IMR-90 (cell line): Measurements from ENCODE around the gene MAPKAP1.

Experiments used
- CHD1 ChIP-seq: IDR thresholded peaks from 2 replicates; pipeline ENCODE4 v1.6.1; 2012; ENCODE audit warnings: low read depth, low read length, improper control_type of control experiment
- MAFK ChIP-seq: IDR thresholded peaks from 2 replicates; pipeline ENCODE4 v1.6.1; 2012; ENCODE audit warnings: low read depth, low read length, improper control_type of control experiment
- MXI1 ChIP-seq: IDR thresholded peaks from 2 replicates; pipeline ENCODE4 v1.6.1; 2012; ENCODE audit warnings: low read depth, mild to moderate bottlenecking, low read length, moderate library complexity, borderline replicate concordance
- POLR2A ChIP-seq: IDR thresholded peaks from 2 replicates; pipeline ENCODE4 v1.6.1; 2012; ENCODE audit warnings: mild to moderate bottlenecking, low read depth, low read length
- TF ChIP-seq, protein P1 (sequence below): conservative IDR thresholded peaks from 2 replicates; pipeline ENCODE4 v1.5.1; 2012; ENCODE audit warnings: mild to moderate bottlenecking, low read depth, low read length, improper control_type of control experiment
- TF ChIP-seq, protein P2 (sequence below): fragments of 150-350 bp; IDR thresholded peaks from 2 replicates; pipeline ENCODE4 v1.6.1; 2017; ENCODE audit warnings: mild to moderate bottlenecking, antibody characterized with exemption, low read length, low read depth

DNA sequence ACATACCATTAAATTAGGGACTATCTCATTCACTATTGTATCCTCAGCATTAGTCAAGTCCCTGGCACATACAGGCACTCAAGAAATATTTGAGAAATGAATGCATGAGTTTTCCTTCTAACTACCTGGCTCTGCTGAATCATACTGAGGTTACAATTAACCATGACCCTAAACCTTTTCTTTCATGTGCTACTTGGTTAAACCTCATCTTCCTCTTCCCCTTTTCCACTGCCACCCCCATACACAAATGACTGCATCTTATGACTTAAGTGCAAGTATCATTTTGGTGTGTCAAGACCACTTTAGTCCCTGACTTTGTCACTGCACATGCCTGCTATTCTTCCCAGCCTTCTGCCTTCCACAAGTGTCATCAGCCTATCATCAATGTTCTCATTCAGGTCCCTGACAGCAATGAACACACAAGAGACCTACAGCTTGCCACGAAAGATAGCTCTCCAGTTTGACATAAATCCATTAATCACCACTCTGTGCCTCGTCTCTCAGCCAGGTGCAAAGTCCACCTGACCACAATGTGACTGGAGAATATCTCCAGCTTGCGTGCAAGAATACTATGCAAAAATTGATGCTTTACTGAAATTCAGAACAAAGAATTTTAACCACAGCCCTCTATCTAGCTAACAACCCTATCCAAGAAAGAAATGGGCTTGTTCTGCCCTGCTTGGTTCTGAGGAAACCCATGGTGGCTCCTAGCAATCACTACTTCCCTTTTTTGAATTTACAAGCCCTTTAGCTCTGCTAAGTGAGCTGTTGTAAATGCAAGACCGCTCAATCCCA is 74.5 kb downstream of the MAPKAP1 start:
- TF ChIP-seq, protein P1, sequence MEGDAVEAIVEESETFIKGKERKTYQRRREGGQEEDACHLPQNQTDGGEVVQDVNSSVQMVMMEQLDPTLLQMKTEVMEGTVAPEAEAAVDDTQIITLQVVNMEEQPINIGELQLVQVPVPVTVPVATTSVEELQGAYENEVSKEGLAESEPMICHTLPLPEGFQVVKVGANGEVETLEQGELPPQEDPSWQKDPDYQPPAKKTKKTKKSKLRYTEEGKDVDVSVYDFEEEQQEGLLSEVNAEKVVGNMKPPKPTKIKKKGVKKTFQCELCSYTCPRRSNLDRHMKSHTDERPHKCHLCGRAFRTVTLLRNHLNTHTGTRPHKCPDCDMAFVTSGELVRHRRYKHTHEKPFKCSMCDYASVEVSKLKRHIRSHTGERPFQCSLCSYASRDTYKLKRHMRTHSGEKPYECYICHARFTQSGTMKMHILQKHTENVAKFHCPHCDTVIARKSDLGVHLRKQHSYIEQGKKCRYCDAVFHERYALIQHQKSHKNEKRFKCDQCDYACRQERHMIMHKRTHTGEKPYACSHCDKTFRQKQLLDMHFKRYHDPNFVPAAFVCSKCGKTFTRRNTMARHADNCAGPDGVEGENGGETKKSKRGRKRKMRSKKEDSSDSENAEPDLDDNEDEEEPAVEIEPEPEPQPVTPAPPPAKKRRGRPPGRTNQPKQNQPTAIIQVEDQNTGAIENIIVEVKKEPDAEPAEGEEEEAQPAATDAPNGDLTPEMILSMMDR: no peak
- TF ChIP-seq POLR2A (no peak), MXI1 (no peak), MAFK (no peak), CHD1 (no peak)
- TF ChIP-seq, protein P2, sequence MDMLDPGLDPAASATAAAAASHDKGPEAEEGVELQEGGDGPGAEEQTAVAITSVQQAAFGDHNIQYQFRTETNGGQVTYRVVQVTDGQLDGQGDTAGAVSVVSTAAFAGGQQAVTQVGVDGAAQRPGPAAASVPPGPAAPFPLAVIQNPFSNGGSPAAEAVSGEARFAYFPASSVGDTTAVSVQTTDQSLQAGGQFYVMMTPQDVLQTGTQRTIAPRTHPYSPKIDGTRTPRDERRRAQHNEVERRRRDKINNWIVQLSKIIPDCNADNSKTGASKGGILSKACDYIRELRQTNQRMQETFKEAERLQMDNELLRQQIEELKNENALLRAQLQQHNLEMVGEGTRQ: no peak
